ENCODE data around the gene COG2. TPM values are rescaled to one million over a fixed set of nuclear protein-coding genes. Genes with fewer than 3 reads are reported as not detected.
"Not testable (repeated sequence)": the region's sequence is repeated elsewhere in the genome, so short reads cannot be mapped to it uniquely, and the experiment has no call there.

COG2 gene
- total RNA-seq, 1 donor from 2014 or later = 23.0 TPM

DNA sequence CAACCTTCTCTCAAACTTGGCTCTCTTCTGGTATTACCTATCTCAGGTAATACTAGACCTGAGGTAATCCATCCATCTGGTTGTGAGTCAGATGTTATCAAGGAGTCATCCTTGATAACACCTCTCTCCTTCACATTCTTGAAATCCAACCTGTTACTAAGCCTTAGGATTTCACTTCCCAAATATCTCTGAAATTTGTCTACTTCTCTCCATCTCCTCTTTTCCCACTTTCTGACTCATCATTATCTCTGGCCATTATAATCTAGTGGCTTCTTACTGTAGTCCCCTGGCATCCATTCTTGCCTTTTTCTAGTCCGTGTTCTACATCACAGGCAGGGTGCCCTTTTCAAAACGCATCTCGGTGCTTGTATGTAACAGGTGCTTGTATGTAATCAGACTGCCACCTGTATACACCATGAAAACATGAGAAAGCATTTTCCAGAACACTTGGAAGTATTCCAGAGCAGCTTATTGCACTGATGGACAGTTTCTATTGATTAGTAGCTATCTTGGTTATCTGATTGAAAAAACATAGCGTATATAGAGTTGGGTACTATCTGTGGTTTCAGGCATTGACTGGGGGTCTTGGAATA, 4.5 kb downstream of the COG2 start:
- TF ChIP-seq, protein P1, sequence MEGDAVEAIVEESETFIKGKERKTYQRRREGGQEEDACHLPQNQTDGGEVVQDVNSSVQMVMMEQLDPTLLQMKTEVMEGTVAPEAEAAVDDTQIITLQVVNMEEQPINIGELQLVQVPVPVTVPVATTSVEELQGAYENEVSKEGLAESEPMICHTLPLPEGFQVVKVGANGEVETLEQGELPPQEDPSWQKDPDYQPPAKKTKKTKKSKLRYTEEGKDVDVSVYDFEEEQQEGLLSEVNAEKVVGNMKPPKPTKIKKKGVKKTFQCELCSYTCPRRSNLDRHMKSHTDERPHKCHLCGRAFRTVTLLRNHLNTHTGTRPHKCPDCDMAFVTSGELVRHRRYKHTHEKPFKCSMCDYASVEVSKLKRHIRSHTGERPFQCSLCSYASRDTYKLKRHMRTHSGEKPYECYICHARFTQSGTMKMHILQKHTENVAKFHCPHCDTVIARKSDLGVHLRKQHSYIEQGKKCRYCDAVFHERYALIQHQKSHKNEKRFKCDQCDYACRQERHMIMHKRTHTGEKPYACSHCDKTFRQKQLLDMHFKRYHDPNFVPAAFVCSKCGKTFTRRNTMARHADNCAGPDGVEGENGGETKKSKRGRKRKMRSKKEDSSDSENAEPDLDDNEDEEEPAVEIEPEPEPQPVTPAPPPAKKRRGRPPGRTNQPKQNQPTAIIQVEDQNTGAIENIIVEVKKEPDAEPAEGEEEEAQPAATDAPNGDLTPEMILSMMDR (IDR thresholded peaks at IDR 0.05; ENCODE audit: unreplicated experiment) = no peak
- H3K27ac Mint-ChIP-seq = no peak overlapping the region

DNA sequence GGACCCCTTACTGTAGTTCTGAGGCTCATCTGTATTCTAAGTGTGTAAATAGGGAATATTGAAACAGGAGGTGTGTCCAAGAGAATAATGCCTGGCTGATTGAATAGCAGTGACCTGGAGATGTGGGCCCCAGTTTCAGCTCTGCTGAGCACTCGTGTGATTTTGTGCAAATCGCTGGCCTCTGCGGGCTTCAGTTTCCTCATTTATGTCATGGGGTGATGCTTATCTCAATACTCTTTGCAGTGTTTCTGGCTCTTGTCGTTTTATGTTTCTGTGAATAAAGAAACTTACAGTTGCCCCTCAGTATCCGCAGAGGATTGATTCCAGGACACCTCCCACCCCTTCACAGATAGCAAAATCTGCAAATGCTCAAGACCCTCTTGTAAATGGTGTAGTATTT, 5.0 kb downstream of the COG2 start:
- no peak for DNase-seq (ENCODE audit: low spot score in 2 of 2, unreplicated experiment in 2 of 2)
- H3K27ac Mint-ChIP-seq = no peak overlapping the region
- no peak overlapping the region for H3K4me3 Mint-ChIP-seq
- H3K27me3 Mint-ChIP-seq (ENCODE audit: low read depth) = no peaks in the 10 kb centered on the region
- H3K9me3 Mint-ChIP-seq = peaks cover 25% of the 10 kb centered on the region
- peaks cover 15% of the 10 kb centered on the region for H3K36me3 Mint-ChIP-seq
- TF ChIP-seq, protein P1 (IDR thresholded peaks at IDR 0.05; ENCODE audit: unreplicated experiment) = no peak
- peaks cover 18% of the 10 kb centered on the region for H3K4me1 Mint-ChIP-seq

More for the DNA sequence above, 4.5 kb downstream of the COG2 start:
- Mint-ChIP-seq H3K9me3 (peaks cover 19% of the 10 kb centered on the region), H3K36me3 (peaks cover 10% of the 10 kb centered on the region), H3K4me1 (peaks cover 18% of the 10 kb centered on the region), H3K27me3 (ENCODE audit: low read depth) (no peaks in the 10 kb centered on the region), H3K4me3 (no peak overlapping the region)
- no peak for DNase-seq (ENCODE audit: low spot score in 2 of 2, unreplicated experiment in 2 of 2)

DNA sequence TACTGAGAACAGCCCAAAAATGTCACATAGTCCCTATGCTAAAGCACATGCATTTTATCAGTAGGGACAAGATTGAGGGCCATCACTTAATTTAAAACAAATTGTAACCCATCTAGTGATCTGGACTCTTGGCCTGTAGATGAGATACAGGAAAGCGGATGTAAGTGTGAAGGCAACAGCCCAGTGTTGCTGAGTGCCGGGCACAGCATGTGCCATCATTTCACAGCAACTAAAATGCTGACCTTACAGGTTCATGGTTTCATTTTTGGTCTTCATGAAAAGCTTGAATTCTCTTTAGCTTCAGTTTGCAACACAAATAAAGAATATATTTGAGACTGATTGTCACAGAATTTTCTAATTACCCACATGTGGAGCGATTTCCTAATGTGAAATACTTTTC, 5.8 kb downstream of the COG2 start:
- peaks cover 32% of the 10 kb centered on the region for H3K9me3 Mint-ChIP-seq
- TF ChIP-seq, protein P1 (IDR thresholded peaks at IDR 0.05; ENCODE audit: unreplicated experiment) = no peak
- no peaks in the 10 kb centered on the region for H3K27me3 Mint-ChIP-seq (ENCODE audit: low read depth)
- no peak overlapping the region for H3K27ac Mint-ChIP-seq
- H3K4me1 Mint-ChIP-seq = peaks cover 16% of the 10 kb centered on the region
- H3K36me3 Mint-ChIP-seq = peaks cover 22% of the 10 kb centered on the region
- H3K4me3 Mint-ChIP-seq = no peak overlapping the region
- DNase-seq (ENCODE audit: low spot score in 2 of 2, unreplicated experiment in 2 of 2) = no peak

DNA sequence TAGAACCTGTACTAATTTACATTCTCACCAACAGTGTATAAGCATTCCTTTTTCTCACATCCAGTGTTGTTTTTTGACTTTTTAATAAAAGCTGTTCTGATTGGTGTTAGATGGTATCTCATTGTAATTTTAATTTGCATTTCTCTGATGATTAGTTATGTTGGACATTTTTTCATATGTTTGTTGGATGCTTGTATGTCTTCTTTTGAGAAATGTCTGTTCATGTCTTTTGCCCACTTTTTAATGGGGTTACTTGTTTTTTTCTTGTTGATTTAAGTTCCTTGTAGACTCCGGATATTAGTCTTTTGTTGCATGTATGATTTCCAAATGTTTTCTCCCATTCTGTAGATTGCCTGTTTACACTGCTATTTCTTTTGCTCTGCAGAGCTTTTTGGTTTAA, 8.0 kb downstream of the COG2 start:
- H3K27me3 Mint-ChIP-seq (ENCODE audit: low read depth) = no peaks in the 10 kb centered on the region

DNA sequence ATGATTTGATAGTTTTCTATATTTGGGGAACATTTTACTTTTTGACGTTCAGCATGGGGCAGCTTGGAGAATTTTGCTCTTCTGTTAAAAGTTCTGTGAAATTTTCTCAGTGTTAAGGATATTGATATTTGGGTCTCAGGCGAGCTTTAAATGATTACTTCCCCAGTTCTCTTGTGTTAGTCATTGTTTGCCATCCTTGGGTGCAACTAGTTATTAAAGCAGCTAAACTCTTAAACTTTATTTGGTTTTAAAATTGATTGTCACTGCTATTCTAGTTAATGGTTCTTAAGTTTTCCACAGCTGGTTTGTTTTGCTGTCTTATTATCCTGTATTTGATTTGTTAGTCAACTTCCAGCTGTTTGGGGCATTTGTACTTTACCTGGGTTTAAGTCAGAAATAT, 9.0 kb downstream of the COG2 start:
- Mint-ChIP-seq H3K36me3 (peaks cover 48% of the 10 kb centered on the region), H3K4me1 (no peaks in the 10 kb centered on the region), H3K4me3 (no peak overlapping the region), H3K27me3 (ENCODE audit: low read depth) (no peaks in the 10 kb centered on the region), H3K27ac (no peak overlapping the region), H3K9me3 (peaks cover 56% of the 10 kb centered on the region)
- TF ChIP-seq, protein P1 (IDR thresholded peaks at IDR 0.05; ENCODE audit: unreplicated experiment) = no peak
- no peak for DNase-seq (ENCODE audit: low spot score in 2 of 2, unreplicated experiment in 2 of 2)

More for the DNA sequence above, 8.0 kb downstream of the COG2 start:
- Mint-ChIP-seq H3K9me3 (peaks cover 50% of the 10 kb centered on the region), H3K4me1 (no peaks in the 10 kb centered on the region), H3K4me3 (no peak overlapping the region), H3K36me3 (peaks cover 40% of the 10 kb centered on the region), H3K27ac (no peak overlapping the region)
- DNase-seq (ENCODE audit: low spot score in 2 of 2, unreplicated experiment in 2 of 2) = no peak
- TF ChIP-seq, protein P1 (IDR thresholded peaks at IDR 0.05; ENCODE audit: unreplicated experiment) = no peak

DNA sequence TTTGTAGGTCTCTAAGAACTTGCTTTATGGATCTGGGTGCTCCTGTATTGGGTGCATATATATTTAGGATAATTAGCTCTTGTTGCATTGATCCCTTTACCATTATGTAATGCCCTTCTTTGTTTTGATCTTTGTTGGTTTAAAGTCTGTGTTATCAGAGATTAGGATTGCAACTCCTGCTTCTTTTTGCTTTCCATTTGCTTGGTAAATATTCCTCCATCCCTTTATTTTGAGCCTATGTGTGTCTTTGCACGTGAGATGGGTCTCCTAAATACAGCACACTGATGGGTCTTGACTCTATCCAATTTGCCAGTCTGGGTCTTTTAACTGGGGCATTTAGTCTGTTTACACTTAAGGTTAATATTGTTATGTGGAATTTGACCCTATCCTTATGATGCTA, 14.4 kb downstream of the COG2 start:
- not testable (repeated sequence) for H3K4me1 Mint-ChIP-seq; H3K27me3 Mint-ChIP-seq (ENCODE audit: low read depth); DNase-seq (ENCODE audit: low spot score in 2 of 2, unreplicated experiment in 2 of 2); H3K27ac Mint-ChIP-seq; H3K4me3 Mint-ChIP-seq
- H3K36me3 Mint-ChIP-seq = peaks cover 55% of the 10 kb centered on the region
- H3K9me3 Mint-ChIP-seq = peaks cover 47% of the 10 kb centered on the region

DNA sequence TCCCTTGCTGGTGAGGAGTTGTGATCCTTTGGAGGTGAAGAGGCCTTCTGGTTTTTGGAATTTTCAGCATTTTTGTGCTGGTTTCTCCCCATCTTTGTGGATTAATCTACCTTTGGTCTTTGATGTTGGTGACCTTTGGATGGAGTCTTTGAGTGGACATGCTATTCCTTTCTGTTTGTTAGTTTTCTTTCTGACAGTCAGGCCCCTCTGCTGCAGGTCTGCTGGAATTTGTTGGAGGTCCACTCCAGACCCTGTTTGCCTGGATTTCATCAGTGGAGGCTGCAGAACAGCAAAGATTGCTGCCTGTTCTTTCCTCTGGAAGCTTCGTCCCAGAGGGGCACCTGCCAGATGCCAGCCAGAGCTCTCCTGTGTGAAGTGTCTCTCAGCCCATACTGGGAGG, 15.8 kb downstream of the COG2 start:
- peaks cover 34% of the 10 kb centered on the region for H3K9me3 Mint-ChIP-seq
- peaks cover 46% of the 10 kb centered on the region for H3K36me3 Mint-ChIP-seq
- H3K4me1 Mint-ChIP-seq; DNase-seq (ENCODE audit: low spot score in 2 of 2, unreplicated experiment in 2 of 2); H3K4me3 Mint-ChIP-seq; H3K27me3 Mint-ChIP-seq (ENCODE audit: low read depth); H3K27ac Mint-ChIP-seq: not testable (repeated sequence)
